Breast epithelium (tissue), 3 donors: ENCODE measurements around the gene ASB7.

Source experiments
- POLR2A ChIP-seq: fragments of 450-650 bp; IDR thresholded peaks from one replicate; pipeline ENCODE4 v1.6.1; 2016; ENCODE audit warnings: antibody characterized with exemption, mild to moderate bottlenecking, moderate library complexity
- POLR2AphosphoS5 ChIP-seq, 3 donors: sonication (generic); formaldehyde crosslinking; IDR thresholded peaks; one replicate each; pipeline ENCODE4 v1.6.1; 2017; ENCODE audit warnings: antibody characterized with exemption in 3 of 3

DNA sequence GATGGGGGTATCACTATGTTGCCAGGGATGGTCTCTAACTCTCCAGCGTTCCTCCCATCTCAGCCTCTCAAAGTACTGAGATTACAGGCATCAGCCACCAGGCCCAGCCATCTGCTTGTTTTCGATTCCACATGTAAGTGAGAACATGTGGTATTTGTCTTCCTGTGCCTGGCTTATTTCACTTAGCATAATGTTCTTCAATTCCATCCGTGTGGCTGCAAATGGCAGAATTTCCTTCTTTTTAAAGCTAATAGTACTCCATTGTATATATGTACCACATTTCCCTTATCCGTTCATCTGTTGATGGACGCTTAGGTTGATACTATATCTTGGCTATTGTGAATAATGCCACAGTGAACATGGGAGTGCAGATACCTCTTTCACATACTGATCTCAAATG is 70.6 kb downstream of the ASB7 start:
- TF ChIP-seq POLR2A (no peak), POLR2AphosphoS5 (IDR thresholded peaks at IDR 0.05) (no peak)
